Stromal cell of bone marrow (primary cell): ENCODE data around the gene B4GALT6.

Experiments used
- DNase-seq: peaks from one replicate; pipeline ENCODE4 v3.0.0-alpha.2; 2012; ENCODE audit warnings: low read depth

B4GALT6 gene

GRCh38 chr18:31659576-31660177 lies 24.7 kb downstream of the B4GALT6 start:
- DNase-seq: no peak

GRCh38 chr18:31658670-31659575 lies 25.5 kb downstream of the B4GALT6 start:
- DNase-seq: peak; percentile 26

GRCh38 chr18:31657823-31658669 lies 26.3 kb downstream of the B4GALT6 start:
- no peak for DNase-seq

GRCh38 chr18:31656754-31657153 lies 27.6 kb downstream of the B4GALT6 start:
- DNase-seq: no peak

GRCh38 chr18:31655354-31655753 lies 29.0 kb downstream of the B4GALT6 start:
- DNase-seq: no peak

- no peak for DNase-seq
Observed at GRCh38 chr18:31652877-31653276, 31.5 kb downstream of the B4GALT6 start.

- DNase-seq: no peak
Observed at GRCh38 chr18:31652357-31652756, 32.0 kb downstream of the B4GALT6 start.

GRCh38 chr18:31651369-31651768 lies 33.0 kb downstream of the B4GALT6 start:
- DNase-seq: no peak

- no peak for DNase-seq
Observed at GRCh38 chr18:31649978-31650719, 34.2 kb downstream of the B4GALT6 start.

GRCh38 chr18:31649449-31649848 lies 34.9 kb downstream of the B4GALT6 start:
- no peak for DNase-seq

- DNase-seq: peak; percentile 22
Observed at GRCh38 chr18:31648966-31649429, 35.4 kb downstream of the B4GALT6 start.

- no peak for DNase-seq
Observed at GRCh38 chr18:31648458-31648857, 35.9 kb downstream of the B4GALT6 start.

- no peak for DNase-seq
Observed at GRCh38 chr18:31647127-31647753, 37.1 kb downstream of the B4GALT6 start.

GRCh38 chr18:31646332-31647126 lies 37.9 kb downstream of the B4GALT6 start:
- DNase-seq: no peak

GRCh38 chr18:31645411-31645810 lies 39.0 kb downstream of the B4GALT6 start:
- no peak for DNase-seq

- no peak for DNase-seq
Observed at GRCh38 chr18:31643003-31643402, 41.4 kb downstream of the B4GALT6 start.

- no peak for DNase-seq
Observed at GRCh38 chr18:31637445-31637844, 46.9 kb downstream of the B4GALT6 start.

GRCh38 chr18:31636387-31636786 lies 48.0 kb downstream of the B4GALT6 start:
- no peak for DNase-seq

- DNase-seq: no peak
Observed at GRCh38 chr18:31634331-31634713, 50.1 kb downstream of the B4GALT6 start.
